ENCODE data around the gene RAPH1.

The RAPH1 gene

DNA sequence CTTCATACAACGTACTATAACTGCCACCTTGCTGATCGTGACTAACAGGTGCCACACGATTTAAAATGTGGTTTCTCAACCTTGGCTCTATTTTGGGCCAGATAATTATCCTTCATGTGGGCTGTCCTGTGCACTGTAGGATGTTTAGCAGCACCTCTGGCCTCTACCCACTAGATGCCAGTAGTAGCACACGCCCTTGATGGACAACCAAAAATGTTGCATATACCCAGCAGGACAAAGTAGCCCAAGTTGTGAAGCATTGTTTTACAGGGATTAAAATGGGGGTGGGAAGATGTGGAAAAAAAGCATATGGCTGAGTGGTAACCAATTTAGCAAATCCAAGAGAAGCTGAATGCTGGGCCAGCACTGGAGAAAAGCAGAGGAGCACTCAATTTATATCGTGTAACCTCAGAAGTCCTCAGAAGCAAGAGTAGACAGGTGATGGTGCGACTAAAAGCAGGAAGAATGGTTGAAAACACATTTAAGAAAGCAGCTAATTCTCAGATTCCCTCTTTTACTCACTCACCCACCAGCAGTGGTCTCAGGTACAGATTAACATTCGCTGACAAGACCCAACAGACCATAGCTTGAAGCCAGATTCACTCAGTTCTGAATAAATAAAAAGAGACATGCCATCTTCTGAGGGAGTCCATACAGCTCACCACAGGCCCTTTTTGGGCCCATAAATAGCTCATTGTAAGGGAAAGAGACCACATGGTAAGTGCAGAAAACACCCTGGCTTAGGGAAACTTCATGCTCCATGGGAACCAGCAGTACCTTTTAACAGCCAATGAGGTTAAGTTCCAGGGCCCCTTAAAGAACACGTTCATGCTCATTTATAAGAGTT is 50.6 kb downstream of the RAPH1 start:
- TF ChIP-seq CTCF (conservative IDR thresholded peaks at IDR 0.05; ENCODE audit: low read depth, low read length), result peak; percentile 78
- DNase-seq (ENCODE audit: low read depth), result peak; percentile 15
- H3K4me3 ChIP-seq (ENCODE audit: low read length), result no peak overlapping the region

- no peak for TF ChIP-seq CTCF (conservative IDR thresholded peaks at IDR 0.05; ENCODE audit: low read depth, low read length)
- DNase-seq (ENCODE audit: low read depth), result no peak
- no peak overlapping the region for H3K4me3 ChIP-seq (ENCODE audit: low read length)
Measured at GRCh38 chr2:203480623-203481022, 54.5 kb downstream of the RAPH1 start.

- no peak for TF ChIP-seq CTCF (conservative IDR thresholded peaks at IDR 0.05; ENCODE audit: low read depth, low read length)
- no peak overlapping the region for H3K4me3 ChIP-seq (ENCODE audit: low read length)
Measured at GRCh38 chr2:203476881-203477280, 58.2 kb downstream of the RAPH1 start.

DNA sequence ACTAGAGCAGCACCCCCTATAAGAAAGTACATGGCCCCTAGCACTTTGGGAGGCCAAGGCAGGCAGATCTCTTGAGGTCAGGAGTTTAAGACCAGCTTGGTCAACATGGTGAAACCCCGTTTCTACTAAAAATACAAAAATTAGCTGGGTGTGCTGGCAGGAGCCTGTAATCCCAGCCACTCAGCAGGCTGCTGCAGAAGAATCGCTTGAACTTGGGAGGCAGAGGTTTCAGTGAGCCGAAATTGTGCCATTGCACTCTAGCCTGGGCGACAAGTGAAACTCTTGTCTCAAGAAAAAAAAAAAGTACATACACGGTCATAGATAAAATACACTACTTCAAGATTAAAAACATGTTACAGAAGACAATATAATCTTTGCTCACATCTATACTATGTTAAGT is 63.8 kb downstream of the RAPH1 start:
- no peak for DNase-seq (ENCODE audit: low read depth)
- no peak for TF ChIP-seq CTCF (conservative IDR thresholded peaks at IDR 0.05; ENCODE audit: low read depth, low read length)
- H3K4me3 ChIP-seq (ENCODE audit: low read length), result no peak overlapping the region

More at GRCh38 chr2:203476881-203477280, 58.2 kb downstream of the RAPH1 start:
- no peak for DNase-seq (ENCODE audit: low read depth)

DNA sequence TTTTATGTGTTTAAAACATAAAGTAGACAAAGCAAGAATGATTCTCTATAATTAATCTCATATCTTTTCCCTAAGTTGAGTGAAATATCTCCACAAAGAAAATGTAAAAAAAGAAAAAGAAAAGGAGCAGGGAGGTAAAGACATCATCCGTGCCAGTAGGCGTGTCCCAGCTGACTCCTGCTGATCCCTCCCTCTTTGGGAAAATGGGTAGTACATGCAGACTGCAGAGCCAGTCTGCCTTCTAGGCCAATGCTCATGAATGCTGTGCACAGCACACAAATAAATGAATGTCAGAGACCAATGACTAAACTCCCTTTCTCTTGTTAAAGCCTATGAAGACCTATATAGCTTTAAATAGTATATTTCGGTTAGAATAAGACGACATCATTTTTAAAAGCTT is 64.7 kb downstream of the RAPH1 start:
- H3K4me3 ChIP-seq (ENCODE audit: low read length), result no peak overlapping the region
- no peak for DNase-seq (ENCODE audit: low read depth)
- no peak for TF ChIP-seq CTCF (conservative IDR thresholded peaks at IDR 0.05; ENCODE audit: low read depth, low read length)

GRCh38 chr2:203469546-203469945 is 65.6 kb downstream of the RAPH1 start:
- TF ChIP-seq CTCF (conservative IDR thresholded peaks at IDR 0.05; ENCODE audit: low read depth, low read length), result no peak
- no peak overlapping the region for H3K4me3 ChIP-seq (ENCODE audit: low read length)
- no peak for DNase-seq (ENCODE audit: low read depth)

DNA sequence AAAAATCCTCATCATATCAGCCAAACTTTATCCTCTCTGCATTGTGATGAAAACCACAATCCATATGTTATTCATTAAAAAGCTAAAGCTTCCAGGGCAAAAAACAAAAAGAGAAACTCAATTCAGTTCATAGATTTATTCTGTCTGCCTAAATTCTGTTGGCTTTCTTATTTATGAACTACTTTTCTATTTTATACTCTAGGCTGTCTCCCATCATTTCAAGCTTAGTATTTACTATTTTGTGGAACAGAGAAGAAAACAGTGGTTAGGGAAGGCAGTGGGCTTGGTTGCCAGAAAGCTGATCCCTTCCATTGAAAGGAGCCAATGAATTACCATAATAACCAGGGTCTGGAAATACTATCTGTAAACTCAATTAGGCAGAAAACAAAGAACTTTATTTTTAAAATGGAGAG is 71.8 kb downstream of the RAPH1 start:
- H3K4me3 ChIP-seq (ENCODE audit: low read length), result no peak overlapping the region
- DNase-seq (ENCODE audit: low read depth), result no peak
- TF ChIP-seq CTCF (conservative IDR thresholded peaks at IDR 0.05; ENCODE audit: low read depth, low read length), result no peak
